Panc1 (cell line): ENCODE data around the gene GLB1L2. TPM values are rescaled to one million over a fixed set of nuclear protein-coding genes. Genes with fewer than 3 reads are reported as not detected.

Source experiments
- ATAC-seq: fragments of 200-7000 bp; cut with Tn5 transposase; 2 replicates; pipeline ENCODE4 v1.9.1; 2020; ENCODE audit warnings: mild to moderate bottlenecking, moderate library complexity
- BruUV-seq: library from RNA; stranded (reverse); fragments of 400-500 nt; replicated peaks from 2 replicates; lab custom pipeline; 2021; lab: Mats Ljungman, UMichigan
- CTCF ChIA-PET: fragments of 300-600 bp; sonication (Branson Sonifier 250); formaldehyde crosslinking; loops from one replicate; lab custom pipeline; 2022; ENCODE audit warnings: antibody characterized with exemption; lab: Charles Lee
- POLR2A ChIA-PET: fragments of 300-600 bp; sonication (Branson Sonifier 250); formaldehyde crosslinking; loops from one replicate; lab custom pipeline; 2022; ENCODE audit warnings: antibody characterized with exemption; lab: Charles Lee
- DNase-seq: peaks from one replicate; pipeline ENCODE4 v3.0.0-alpha.2; 2010; ENCODE audit warnings: low read depth, low spot score
- H3K27ac ChIP-seq: 2 replicates; pipeline ENCODE4 v1.5.1; 2011; ENCODE audit warnings: mild to moderate bottlenecking, low read length, inconsistent platforms
- H3K27me3 ChIP-seq: fragments of 200-500 bp; sonication (Bioruptor generic); 2 replicates; pipeline ENCODE4 v1.6.0; 2014; ENCODE audit warnings: low read length, inconsistent platforms; ENCODE audit not compliant: control insufficient read depth, insufficient read depth
- H3K36me3 ChIP-seq: fragments of 200-500 bp; sonication (Bioruptor generic); 2 replicates; pipeline ENCODE4 v1.5.1; 2014; ENCODE audit warnings: inconsistent platforms, mild to moderate bottlenecking, low read length, moderate library complexity; ENCODE audit not compliant: control insufficient read depth, insufficient read depth
- H3K4me1 ChIP-seq: 2 replicates; pipeline ENCODE4 v1.5.1; 2011; ENCODE audit warnings: inconsistent platforms, mild to moderate bottlenecking, low read length, moderate library complexity; ENCODE audit not compliant: control insufficient read depth, insufficient read depth
- H3K4me3 ChIP-seq, 2 experiments: 2 replicates each; pipeline ENCODE4 v1.5.1; 2011 to 2012; ENCODE audit warnings: low read depth in 2 of 2, low read length in 2 of 2, mild to moderate bottlenecking in 2 of 2, inconsistent platforms in 1 of 2, moderate library complexity in 1 of 2
- H3K9me3 ChIP-seq: fragments of 200-500 bp; sonication (Bioruptor generic); 2 replicates; pipeline ENCODE4 v1.5.1; 2014; ENCODE audit warnings: low read depth, mild to moderate bottlenecking, inconsistent platforms, low read length, moderate library complexity; ENCODE audit not compliant: control insufficient read depth, insufficient read depth
- POLR2AphosphoS5 ChIP-seq: IDR thresholded peaks from 2 replicates; pipeline ENCODE4 v1.6.1; 2012; ENCODE audit warnings: mild to moderate bottlenecking, low read depth, low read length, moderate library complexity
- SIN3A ChIP-seq: IDR thresholded peaks from 2 replicates; pipeline ENCODE4 v1.6.1; 2012; ENCODE audit warnings: low read depth, mild to moderate bottlenecking, low read length, moderate library complexity, borderline replicate concordance; ENCODE audit not compliant: insufficient read depth
- TCF7L2 ChIP-seq: IDR thresholded peaks from 2 replicates; pipeline ENCODE4 v1.6.1; 2011; ENCODE audit warnings: mild to moderate bottlenecking, low read depth, low read length, inconsistent platforms
- in situ Hi-C: cut with HindIII; loops from 2 replicates; pipeline ENCODE4 v1.10.0; 2016; ENCODE audit warnings: low sequenced_read_pairs, low pct_unique_long_range_greater_than_20kb
- intact Hi-C: fragments of 100-400 bp; cut with micrococcal nuclease; formaldehyde crosslinking; loops from one replicate; pipeline ENCODE4 v1.10.0; 2022; ENCODE audit not compliant: unreplicated experiment
- total RNA-seq: library from RNA; stranded (reverse); gene quantifications from one replicate; pipeline ENCODE4 v1.2.1, GENCODE V29; 2021; ENCODE audit not compliant: unreplicated experiment
- TF ChIP-seq, protein P1 (sequence below), 2 experiments: IDR thresholded peaks; 2 replicates each; pipeline ENCODE4 v1.6.1; 2011 to 2012; ENCODE audit warnings: low read depth in 2 of 2, control low read depth in 1 of 2, low read length in 1 of 2, mild to moderate bottlenecking in 1 of 2, moderate library complexity in 1 of 2; ENCODE audit not compliant: insufficient read depth in 1 of 2
- TF ChIP-seq, protein P2 (sequence below): fragments of 450-650 bp; IDR thresholded peaks from 2 replicates; pipeline ENCODE4 v1.5.1; 2017; ENCODE audit warnings: mild to moderate bottlenecking

GLB1L2 gene
- total RNA-seq, 1 experiment from 2014 or later, result 10.4 TPM

DNA sequence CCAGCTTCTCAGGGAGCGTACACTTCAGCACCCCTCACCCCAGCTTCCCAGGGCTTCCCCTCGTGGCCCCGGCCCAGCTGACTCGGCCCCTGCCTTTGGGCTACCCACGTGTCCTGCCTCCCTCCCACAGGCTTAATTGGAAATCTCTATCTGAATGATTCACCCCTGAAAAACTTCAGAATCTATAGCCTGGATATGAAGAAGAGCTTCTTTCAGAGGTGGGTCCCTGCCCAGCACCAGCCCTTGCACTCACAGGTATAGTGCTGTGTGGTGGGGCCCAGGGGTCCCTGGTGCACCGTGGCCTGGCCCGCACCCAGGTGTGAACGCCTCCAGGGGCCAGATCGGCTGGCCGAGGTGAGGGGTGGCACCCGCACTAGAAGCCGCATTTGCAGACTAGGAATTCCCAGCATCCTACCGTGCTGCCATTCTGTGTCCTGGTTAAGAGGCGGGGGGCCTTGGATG, 41.8 kb downstream of the GLB1L2 start:
- no TSS peak for BruUV-seq
- TF ChIP-seq, protein P1, sequence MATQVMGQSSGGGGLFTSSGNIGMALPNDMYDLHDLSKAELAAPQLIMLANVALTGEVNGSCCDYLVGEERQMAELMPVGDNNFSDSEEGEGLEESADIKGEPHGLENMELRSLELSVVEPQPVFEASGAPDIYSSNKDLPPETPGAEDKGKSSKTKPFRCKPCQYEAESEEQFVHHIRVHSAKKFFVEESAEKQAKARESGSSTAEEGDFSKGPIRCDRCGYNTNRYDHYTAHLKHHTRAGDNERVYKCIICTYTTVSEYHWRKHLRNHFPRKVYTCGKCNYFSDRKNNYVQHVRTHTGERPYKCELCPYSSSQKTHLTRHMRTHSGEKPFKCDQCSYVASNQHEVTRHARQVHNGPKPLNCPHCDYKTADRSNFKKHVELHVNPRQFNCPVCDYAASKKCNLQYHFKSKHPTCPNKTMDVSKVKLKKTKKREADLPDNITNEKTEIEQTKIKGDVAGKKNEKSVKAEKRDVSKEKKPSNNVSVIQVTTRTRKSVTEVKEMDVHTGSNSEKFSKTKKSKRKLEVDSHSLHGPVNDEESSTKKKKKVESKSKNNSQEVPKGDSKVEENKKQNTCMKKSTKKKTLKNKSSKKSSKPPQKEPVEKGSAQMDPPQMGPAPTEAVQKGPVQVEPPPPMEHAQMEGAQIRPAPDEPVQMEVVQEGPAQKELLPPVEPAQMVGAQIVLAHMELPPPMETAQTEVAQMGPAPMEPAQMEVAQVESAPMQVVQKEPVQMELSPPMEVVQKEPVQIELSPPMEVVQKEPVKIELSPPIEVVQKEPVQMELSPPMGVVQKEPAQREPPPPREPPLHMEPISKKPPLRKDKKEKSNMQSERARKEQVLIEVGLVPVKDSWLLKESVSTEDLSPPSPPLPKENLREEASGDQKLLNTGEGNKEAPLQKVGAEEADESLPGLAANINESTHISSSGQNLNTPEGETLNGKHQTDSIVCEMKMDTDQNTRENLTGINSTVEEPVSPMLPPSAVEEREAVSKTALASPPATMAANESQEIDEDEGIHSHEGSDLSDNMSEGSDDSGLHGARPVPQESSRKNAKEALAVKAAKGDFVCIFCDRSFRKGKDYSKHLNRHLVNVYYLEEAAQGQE (IDR thresholded peaks at IDR 0.05; ENCODE audit: insufficient read depth in 1 of 2, low read depth in 2 of 2, low read length in 1 of 2), result no peak
- TF ChIP-seq SIN3A, result no peak
- no peak for TF ChIP-seq TCF7L2
- TF ChIP-seq, protein P2, sequence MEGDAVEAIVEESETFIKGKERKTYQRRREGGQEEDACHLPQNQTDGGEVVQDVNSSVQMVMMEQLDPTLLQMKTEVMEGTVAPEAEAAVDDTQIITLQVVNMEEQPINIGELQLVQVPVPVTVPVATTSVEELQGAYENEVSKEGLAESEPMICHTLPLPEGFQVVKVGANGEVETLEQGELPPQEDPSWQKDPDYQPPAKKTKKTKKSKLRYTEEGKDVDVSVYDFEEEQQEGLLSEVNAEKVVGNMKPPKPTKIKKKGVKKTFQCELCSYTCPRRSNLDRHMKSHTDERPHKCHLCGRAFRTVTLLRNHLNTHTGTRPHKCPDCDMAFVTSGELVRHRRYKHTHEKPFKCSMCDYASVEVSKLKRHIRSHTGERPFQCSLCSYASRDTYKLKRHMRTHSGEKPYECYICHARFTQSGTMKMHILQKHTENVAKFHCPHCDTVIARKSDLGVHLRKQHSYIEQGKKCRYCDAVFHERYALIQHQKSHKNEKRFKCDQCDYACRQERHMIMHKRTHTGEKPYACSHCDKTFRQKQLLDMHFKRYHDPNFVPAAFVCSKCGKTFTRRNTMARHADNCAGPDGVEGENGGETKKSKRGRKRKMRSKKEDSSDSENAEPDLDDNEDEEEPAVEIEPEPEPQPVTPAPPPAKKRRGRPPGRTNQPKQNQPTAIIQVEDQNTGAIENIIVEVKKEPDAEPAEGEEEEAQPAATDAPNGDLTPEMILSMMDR, result no peak
- TF ChIP-seq POLR2AphosphoS5, result no peak
- H3K27me3 ChIP-seq, result no peaks in the 10 kb centered on the region; the same call in 1 of the 2 replicates
- H3K27ac ChIP-seq, result no peak overlapping the region
- POLR2A ChIA-PET, result no interaction called here
- H3K36me3 ChIP-seq, result no peaks in the 10 kb centered on the region
- DNase-seq (no peak), ATAC-seq (no peak)
- no peaks in the 10 kb centered on the region for H3K4me1 ChIP-seq
- no peaks in the 10 kb centered on the region for H3K9me3 ChIP-seq
- in situ Hi-C loops, result no loop called here
- no peak overlapping the region for H3K4me3 ChIP-seq
- CTCF ChIA-PET, result no interaction called here
- intact Hi-C loops, result no loop called here

DNA sequence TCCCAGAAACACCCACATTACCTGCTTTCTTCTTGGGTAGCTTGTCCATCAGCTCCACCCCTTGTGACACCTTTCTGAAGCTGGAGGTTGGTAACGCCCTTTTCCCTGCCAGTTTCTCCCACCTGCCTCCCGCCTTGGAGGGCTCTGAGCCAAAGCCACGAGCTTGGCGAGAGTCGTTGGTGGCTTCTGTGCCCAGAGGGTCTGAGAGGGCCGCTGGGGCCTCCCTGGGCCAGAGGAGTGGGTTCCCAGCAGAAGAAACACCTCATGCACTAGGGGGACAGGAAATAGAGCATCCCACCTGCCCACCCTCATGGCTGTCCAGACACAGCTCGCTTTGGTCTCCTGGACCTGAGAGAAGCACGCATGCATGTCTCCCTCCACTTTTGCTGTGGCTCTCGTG, 42.4 kb downstream of the GLB1L2 start:
- Histone ChIP-seq H3K27ac (no peak overlapping the region), H3K9me3 (no peaks in the 10 kb centered on the region), H3K27me3 (no peaks in the 10 kb centered on the region; the same call in 1 of the 2 replicates), H3K36me3 (no peaks in the 10 kb centered on the region), H3K4me1 (no peaks in the 10 kb centered on the region), H3K4me3 (no peak overlapping the region)
- ATAC-seq (no peak), DNase-seq (no peak)
- ChIA-PET CTCF (no interaction called here), POLR2A (no interaction called here)
- in situ Hi-C loops (no loop called here), intact Hi-C loops (no loop called here)
- TF ChIP-seq, protein P1 (IDR thresholded peaks at IDR 0.05; ENCODE audit: insufficient read depth in 1 of 2, low read depth in 2 of 2, low read length in 1 of 2), result no peak
- no peak for TF ChIP-seq POLR2AphosphoS5
- TF ChIP-seq SIN3A, result no peak
- no peak for TF ChIP-seq TCF7L2
- BruUV-seq, result no TSS peak
